NCI-H82 treated with DMSO at 0.1 percent for 48 hours (cell line): ENCODE measurements around the gene SLC48A1.

Experiments used
- DNase-seq: peaks from one replicate; lab custom pipeline; 2025; ENCODE audit not compliant: unreplicated experiment; lab: John Stamatoyannopoulos, UW

The SLC48A1 gene

DNA sequence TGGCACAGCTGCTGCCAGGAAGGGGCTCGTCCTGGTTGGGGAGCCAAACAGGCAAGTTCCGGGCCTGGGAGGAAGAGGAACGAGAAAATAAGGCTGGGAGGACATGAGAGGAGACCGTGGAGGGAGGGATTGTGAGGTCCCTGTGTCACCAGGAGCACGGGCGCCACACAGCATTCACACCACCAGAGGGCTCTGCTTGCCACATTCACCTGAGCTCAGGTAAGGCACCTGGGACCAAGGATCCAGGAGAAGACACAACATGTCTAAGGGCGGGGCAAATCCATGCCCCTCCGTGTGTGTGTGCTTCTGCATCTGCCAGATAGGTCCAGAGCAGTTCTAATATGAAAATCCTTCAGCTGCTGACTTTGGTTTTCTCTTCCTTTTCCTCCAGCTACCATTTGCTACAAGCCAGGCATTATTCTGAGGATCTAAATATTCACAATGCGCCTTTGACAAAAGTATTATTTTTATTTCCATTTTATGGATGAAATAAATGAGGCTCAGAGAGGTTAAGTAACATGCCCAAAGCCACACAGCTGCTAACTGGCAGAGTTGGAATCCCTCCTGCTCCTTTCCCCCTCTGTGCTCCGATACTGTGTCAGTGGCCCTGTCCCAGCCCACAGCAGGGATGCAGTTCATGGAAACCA, 28.9 kb upstream of the SLC48A1 start:
- DNase-seq, result no peak

DNA sequence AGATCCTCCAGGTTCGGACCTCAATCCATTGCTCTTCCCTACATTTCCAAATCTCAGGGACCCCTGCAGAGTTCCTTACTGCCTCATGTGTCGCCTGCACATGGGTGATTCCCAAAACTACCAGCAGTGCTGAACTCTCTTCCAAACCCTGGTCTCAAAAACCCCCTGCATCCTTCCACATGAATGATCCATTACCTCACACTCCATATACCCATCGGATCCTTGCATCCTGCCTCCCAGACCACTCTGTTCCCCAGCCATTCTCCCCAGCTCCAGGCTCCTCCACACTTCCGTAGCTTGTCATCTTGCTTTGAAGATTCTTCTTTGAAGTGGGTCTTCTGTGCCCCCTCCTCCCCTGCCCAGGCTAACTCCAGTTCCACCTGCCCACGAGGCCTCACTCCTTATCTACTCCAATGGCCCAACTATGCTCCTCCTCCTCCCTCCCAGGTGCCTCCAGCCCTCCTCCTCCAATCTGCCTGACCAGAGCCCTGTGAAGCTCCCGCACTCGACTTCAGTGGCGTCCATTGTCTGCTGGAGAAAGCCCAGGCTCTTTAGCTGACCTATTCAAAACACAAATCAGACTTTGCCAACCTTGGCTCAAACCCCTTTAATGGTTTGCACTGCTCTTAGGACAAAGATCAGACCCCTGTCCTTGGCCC, 28.1 kb upstream of the SLC48A1 start:
- no peak for DNase-seq

DNA sequence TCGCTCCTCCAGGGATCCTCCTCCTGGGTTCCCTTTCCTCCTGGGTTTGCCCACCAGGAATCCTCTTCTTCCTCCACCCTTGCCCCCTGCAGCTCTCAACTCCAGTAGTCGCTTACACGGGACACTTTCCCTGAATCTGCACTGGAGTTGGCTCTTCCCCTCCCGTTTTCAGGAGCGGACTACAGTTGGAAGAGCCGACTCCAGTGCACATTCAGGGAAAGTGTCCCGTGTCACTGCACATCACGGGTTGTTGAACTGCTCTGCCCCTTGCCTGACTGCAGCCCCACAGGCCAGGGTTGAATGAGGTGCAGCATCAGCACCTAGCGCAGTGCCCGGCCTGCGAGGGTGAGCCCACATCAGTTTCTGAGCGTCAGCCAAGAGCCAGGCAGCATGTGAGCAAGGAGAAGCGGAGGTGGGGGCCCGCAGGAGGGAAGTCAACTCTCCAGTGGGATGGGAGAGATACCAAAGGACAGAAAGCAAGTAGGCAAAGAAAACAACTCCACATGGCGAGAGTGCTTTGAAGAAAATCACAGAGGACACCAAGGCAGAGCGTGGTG, 27.5 kb upstream of the SLC48A1 start:
- no peak for DNase-seq

DNA sequence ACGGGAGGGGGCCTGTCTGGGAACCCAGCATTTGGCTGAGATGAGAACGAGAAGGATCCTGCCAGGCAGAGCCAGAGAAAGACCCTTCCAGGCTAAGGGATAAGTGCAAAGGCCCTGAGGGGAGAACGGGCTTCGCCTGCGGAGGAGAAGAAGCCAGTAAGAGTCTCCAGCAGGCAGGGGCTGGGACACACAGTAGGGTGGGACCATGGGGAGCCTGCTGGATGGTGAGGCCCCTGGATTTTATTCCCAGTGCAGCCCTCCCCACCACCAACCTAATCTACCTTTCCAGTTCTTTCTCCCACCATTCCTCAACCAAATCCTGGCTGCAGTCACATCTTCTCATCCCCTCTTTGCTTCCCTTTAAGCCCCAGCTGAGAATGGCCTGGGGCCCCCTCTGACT, 27.0 kb upstream of the SLC48A1 start:
- no peak for DNase-seq

DNA sequence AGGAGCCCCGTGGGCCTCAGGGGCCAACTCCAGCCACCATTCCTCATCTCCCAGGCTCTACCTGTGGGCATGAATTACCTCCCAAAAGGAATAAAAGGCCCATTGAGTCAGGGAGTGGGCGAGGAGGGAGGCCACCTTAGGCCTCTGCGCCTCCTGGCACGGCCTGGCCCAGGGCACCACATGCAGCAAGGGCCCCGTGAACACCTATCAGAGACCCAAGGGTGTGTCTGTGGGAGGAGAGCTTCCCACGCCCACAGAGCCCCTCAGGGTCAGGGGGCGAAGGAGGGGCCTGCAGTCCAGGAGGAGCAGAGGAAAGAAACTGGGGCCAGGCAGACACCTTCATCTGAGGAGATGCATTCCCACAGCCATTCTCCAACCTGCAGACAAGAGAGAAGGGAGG, 26.5 kb upstream of the SLC48A1 start:
- DNase-seq, result no peak

DNA sequence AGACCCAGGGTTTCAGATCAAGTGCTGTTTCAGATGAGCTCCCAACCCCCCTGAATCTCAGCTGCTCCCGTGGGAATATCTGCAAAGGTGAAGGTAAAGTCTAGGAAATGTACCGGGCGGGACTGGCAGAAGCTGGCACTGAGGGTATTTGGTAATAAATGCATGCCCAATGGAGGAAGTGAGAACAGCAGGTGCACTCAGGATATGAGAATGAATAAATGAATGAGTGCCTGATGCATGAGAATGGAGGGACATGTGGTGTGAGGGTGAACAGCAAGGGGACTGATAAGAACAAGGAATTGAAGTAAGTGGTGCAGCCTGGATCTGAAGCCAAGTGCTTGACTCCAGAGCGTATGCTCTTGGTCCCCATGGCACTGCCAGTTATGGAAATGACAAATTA, 25.9 kb upstream of the SLC48A1 start:
- no peak for DNase-seq

DNA sequence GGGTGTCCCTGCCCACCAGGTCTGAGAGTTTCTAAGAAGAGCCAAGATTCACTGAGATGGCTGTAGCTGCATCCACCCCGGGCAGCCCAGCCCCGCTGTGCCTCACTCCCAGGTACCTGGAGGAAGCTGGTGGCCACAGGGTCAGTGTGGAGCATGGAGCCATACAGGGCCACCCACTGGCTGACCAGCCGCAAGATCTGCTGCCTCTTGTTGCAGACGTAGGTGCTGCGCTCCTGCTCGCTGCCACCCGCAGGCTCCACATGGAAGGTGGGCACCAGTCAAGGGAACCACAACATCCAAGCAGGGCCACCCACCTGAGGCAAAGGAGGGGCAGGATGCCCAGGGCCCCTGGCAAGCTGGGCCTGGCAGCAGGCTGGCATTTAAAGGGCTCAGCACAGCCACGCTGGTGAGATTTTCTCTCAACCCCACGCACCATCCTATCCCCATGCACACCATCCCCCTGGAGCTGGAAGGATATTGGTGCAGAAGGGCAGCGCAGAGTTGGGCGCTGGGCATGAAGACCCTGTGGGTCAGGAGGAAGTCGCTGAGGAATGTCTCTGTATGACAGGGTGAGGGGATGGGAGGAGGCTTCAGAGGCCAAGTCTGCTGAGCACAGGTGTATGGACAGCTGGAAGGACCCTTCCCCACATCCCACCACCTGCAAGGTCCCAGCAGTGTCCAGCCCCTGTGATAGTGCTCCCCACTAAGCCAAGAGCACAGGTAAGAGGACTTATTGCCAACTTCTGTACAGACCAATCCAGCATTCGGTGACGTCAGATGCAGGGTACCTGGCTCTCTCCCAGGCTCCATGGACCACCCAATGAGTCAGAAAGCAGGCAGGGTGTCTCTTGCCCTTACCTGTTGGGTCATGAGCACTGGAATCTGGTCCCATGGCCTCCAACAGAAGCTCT, 25.2 kb upstream of the SLC48A1 start:
- no peak for DNase-seq

DNA sequence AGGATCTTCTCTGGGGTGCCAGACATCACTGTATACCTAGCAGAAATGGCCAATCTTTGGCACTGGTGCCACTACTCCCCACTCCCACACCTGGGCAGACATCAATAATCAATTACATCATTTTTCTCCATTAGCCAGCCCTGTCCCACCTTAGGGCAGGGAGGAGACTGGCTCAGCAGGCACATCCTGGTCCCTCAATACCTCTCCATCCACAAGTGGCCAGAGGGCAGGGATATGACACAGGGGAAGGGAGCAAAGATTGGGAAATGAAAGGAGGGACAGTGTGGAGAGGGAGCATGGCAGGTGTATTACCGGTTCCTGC, 24.6 kb upstream of the SLC48A1 start:
- DNase-seq, result no peak

DNA sequence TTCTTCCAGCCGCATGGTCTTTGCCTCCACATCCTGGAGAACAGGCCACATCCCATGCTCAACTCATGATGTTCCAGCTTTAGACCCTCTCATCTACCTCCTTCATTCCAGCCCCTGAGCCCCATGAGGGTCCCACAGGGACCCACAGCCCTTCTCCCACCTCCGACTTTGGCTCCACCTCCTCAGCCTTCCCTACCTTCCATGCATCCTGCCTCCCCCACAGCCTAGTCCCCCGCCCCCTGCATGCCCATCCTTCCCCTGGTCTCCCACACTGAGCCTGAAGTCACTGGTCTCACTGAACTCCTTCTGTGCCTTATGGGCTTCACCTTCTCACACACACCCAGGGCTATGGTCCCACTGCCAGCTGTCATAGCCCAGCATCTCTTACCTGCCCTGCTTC, 24.1 kb upstream of the SLC48A1 start:
- DNase-seq, result no peak

DNA sequence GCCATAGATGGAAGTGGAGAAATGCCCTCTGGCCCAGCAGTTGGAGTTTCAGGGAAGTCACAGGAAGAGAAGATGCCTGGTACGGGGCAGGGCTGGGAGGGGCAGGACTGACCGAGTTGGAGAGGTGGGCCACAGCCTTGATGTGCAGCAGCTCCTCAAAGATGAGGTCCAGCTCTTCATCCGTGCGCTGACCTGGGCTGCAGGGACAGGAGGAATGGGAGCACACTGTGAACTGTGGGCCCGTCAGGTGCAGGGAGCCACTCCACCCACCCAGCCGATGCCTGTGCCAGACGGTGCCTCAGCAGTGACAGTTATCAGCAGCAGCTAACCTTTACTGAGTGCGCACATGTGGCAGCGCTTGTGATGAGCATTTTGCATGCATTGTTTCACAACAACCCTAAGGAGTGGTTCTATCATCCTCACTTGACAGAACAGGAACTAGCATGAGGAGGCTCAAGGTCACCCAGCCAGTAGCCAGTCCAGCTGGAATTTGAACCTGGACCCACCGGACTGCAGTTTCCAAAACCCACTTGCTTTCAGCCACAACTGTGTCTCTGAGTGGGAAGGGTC, 22.7 kb upstream of the SLC48A1 start:
- DNase-seq, result no peak

DNA sequence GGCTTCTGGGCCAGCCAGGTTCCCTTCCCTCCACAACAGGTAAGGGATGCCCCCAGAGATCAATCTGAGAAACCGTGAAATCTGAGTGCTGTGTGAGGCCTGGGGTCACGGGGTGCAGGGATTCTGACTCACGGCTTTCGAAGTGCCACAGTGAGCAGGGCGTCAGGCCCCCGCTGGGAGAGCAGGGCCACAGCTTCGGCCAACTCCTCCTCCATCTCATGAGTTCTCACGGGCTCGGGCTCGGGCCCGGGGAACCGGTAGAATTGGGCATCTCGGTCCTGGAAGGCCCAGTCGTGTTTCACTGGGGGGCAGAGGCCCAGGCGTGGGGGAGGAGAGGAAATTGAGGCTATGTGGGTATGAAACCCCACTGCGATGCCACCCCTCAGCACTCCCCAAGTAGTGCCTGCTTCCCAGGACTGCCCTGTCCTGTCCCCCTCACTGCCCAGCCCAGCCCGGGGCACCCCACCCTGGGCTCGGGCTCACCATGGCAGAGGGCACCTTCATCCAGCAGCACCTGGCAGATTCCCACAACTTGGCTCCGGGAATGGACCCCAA, 22.0 kb upstream of the SLC48A1 start:
- DNase-seq, result no peak

DNA sequence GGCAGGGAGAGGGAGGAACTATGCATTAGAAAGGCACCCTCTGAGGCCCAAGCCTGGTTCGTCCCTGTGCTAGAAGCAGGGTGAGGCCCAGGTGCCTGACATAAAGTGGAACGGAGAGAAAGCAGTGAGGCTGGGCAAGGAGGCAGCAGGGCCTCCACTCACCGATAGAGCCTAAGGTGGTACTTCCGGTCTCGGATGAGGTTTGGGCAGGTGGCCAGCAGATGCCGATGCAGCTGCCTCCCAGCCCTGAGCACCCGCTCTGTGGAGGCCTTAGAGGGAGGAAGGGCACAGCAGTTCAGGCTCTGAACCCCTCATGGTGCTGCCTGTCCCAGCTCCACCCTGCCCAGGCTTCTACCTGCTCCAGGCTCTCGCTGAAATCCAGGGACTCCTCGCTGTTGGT, 21.5 kb upstream of the SLC48A1 start:
- no peak for DNase-seq

DNA sequence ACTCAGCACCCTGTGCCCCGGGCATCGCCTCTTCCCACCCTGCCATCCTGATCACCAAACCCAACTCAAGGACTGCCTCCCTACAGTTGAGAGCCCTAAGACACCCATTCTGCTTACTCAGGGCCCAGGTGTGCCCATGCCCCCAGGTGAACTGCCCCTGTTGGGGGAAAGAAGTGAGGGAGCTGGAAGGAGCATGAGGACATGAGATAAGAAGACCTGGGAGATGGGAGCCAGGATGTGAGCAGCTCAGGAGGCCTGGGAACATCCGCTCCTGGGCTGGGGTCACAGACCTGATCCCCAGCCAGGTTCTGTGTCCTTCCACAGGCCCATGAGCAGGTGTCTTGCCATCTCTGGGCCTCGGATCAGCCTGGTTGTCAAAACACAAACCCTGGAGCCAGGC, 20.9 kb upstream of the SLC48A1 start:
- DNase-seq, result no peak

DNA sequence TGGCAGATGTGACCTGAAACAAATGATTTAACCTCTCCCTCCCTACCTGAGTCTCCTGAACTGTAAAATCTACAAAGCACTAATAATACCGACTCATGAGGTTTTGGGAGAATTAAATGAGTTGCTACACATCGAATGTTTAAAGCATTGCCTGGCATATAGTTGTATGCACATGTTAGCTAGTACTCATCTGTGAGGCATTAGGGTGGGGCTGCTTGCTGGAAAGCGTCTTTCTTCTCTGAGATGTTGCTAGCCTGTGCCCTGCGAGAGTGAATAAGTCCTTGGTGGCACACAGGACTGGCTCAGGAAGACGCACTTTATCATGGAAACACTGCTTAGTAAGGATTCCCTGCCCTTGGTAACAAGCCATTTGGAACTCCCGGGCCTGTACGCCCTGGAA, 20.5 kb upstream of the SLC48A1 start:
- no peak for DNase-seq

DNA sequence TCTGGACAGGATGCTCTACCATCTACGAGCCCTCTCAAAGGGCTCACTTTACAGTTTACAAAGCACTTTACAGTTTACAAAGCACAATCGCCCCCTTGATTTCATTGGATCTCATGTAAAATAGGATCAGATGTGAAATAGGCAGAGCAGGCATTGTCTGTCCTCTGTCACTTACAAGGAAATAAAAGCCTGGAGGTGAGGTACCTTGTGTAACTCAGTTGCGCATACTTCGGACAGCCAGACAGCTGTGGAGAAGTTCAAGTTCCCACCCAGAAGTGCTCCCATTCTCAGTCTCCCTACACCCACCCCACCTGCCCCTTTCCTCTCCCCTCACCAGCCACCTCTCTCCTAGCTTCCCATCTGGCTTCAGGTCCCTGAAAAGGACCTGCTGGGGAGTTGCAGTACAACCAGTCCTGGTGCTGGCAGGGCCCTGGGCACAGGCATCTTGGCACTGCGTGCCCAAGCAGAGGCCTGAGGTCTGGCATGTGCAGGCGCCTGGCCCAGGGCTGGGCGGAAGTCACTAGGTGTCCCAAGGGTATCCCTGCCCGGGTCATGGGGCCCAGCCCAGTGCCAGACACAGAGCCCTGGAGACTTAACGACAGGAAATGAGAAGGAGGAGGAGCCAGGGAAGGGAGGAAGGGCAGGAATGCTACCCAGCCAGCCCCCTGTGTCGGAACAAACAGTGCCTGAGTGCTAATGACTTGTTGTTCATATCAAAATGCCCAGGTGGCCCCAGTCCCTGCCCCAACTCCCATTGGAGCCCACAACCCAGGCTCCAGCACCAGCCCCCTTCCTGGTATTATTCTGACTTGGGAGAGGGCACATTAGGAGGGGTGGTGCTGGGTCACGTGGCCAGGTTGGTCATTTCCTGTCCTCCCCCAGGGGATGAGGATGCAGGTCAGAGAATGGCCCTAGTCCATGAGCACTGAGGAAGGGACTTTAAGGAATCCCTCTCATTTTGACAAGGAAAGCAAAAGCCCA, 19.7 kb upstream of the SLC48A1 start:
- no peak for DNase-seq

DNA sequence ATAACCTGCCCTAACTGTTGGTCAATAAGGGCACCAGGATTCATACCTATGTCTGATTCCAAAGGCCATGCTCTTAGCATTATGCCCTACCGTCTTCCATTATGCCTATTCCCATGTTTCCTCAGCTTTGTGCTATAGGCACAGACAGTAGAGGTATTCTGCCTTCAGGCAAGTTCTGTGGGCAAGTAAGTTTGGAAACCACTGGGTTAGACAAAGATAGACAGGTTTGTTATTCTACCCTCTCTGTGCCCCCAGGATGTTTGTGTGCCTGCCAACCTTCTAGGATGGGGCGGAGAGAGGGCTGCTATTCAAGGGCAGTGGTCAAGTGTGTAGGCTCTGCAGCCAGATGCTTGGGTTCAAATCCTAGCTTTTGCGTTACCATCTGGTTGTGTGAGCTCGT, 18.9 kb upstream of the SLC48A1 start:
- DNase-seq, result no peak

DNA sequence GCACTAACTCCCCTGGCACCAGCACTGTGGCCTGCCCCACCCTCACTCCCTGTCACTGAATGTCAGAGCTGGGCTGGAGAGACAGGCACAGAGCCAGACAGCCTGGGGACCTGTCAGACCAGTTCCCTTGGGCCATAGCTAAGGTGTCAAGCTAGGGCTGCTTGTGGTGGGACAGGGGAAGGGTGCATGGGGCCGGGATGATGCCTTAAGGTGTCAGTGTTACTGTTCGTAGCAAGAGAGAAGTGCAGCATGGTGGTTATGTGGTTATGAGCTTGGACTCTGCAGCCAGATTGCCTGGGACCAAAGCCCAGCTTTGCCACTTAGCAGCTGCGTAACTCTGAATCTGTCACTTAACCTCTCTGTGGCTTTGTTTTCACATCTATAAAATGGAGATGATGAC, 18.2 kb upstream of the SLC48A1 start:
- no peak for DNase-seq

DNA sequence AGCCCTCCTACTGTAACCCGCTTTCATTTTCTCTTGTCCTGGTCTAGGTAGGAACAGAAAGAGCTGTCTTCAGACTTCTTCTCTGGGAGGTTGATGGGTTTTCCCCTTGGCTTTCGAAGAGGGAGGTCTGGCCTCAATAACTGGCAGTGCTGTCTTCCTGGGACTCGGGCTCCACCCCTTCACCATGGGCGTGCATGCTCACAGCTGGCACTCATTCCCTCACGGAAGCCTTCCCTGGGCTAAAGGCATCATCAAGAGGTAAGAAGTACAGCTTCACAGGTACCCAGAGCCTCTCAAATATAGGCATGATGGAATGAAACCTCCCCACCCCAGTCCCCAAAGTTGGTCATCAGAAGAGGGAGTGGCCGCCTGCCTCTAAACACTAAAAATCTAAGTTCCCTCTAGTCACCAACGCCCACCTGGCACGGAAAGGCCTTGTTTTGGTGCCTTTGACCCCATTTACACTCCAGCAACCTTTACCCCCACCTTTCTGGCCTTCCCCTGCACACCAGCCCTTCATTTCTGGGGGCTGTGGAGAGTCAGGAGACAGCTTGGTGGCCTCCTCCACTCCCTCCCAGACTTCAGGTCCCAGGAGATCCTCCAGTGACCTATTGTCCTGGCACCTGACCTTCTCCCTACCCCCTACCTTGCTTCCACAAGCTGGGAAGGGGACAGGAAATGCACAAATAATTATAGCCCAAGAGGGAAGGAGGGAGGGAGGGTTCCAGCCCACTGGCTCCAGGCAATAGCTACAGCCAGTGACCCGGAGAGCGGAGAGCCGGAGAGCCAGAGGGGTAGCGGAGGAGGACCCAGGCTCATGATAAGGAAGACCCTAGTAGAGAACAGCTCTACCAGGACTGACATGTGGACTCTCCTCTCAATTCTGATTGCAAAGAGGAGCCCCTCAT, 17.1 kb upstream of the SLC48A1 start:
- DNase-seq, result no peak

DNA sequence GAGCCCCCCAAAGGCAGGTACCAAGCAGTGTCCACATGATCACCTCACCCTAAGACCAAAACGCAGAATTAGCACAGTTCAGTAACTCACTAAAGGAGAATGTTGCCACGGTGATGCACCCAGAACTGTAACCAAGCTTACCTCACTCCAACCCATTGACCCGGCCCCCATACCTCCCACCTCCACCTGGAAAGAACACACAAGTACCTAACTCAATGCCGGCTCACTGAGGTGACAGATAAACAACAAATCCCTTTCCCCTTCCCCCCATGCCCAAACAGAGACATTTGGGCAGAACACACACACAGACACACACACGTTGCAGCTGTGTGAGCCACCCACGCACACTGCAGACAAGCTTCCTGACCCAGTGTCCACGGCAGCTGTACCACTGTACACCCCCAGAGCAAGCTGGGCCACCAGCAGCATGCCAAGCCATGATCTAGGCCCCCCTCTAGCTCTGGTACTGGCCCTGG, 15.6 kb upstream of the SLC48A1 start:
- DNase-seq, result no peak
